GM19193 (cell line): ENCODE results near the gene STAT1.

Experiments used
- POLR2A ChIP-seq: IDR thresholded peaks from 4 replicates; pipeline ENCODE4 v1.6.1; 2011; ENCODE audit not compliant: insufficient read depth, insufficient read length; ENCODE audit errors: extremely low read depth

The STAT1 gene

GRCh38 chr2:190970873-190971506 lies 43.0 kb downstream of the STAT1 start:
- peak; percentile 47 for TF ChIP-seq POLR2A

DNA sequence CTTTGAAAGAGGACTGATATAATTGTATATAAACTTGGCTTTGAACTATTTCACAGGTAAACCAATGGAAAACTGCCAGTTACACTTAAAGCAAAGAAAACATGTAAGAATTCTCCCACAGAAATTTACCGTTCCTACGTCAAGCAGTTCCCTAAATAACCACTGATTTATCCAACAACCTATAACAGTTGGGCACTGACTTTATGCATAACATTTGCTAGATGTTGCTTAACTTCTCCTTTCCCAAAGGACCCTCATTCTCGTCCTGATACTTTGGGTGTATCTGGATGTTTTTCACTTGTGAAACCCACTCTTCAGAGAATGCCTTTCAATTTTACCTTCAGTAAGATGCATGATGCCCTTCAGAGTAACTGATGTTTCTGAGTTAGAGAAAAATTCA lies 43.8 kb downstream of the STAT1 start:
- no peak for TF ChIP-seq POLR2A

GRCh38 chr2:190968522-190968921 lies 45.4 kb downstream of the STAT1 start:
- no peak for TF ChIP-seq POLR2A

DNA sequence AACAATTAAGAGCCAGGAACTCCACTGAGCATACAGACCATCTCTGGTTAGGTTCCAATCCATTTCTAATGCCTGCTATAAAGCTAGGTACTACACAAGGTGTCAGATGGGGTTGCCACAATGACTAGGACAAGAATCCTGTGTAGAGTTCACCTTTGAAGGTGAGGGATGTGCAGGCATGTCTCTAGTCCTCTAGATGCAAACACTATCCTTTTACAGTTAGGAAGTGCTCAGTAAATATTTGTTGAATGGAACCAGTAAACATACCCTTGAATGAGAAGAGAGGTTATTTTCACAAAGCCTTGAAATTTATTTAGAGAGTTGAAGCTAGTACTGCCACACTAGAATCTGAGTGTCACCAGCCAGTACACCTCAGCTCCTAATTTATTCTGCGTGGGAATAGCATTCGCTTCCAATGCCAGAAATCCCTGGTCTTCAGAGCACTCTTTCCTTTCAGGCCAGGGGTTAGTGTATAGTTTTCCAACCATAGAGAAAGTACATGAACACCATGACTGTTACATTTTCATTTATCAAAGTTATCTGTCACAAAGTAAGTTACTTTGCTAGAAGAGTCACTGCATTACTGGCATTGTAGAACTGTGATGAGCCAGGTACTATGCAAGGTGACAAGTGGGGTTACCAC lies 48.3 kb downstream of the STAT1 start:
- no peak for TF ChIP-seq POLR2A

GRCh38 chr2:190964170-190964795 lies 49.7 kb downstream of the STAT1 start:
- TF ChIP-seq POLR2A, result peak; percentile 73

- no peak for TF ChIP-seq POLR2A
Observed at GRCh38 chr2:190963088-190963487, 50.9 kb downstream of the STAT1 start.

DNA sequence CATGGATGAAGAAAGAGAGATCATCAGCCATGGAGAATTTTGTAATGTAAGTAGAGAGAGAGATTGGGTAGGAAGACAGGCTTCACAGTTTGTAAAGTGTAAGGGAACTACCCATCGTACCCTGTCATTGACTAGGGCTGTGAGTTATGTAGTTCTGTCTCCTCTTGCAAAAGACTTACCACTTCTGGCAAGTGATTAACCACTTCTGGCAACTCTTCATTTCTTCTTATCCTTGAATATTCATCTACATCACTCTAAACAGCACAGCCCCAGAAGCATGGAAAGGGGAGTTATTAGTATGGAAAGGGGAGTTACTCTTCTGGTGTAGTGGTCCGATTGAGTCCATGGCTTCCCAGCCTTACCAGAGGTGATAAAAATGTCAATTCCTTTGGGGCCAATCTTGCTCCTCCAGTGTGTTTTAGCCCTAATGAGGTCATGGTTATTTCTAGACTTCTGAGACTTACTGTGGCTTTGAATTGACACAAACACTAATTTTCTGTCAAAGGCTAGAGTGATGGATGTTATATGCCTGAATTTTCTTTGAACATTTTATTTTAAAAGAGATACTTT lies 52.0 kb downstream of the STAT1 start:
- TF ChIP-seq POLR2A, result peak; percentile 60

DNA sequence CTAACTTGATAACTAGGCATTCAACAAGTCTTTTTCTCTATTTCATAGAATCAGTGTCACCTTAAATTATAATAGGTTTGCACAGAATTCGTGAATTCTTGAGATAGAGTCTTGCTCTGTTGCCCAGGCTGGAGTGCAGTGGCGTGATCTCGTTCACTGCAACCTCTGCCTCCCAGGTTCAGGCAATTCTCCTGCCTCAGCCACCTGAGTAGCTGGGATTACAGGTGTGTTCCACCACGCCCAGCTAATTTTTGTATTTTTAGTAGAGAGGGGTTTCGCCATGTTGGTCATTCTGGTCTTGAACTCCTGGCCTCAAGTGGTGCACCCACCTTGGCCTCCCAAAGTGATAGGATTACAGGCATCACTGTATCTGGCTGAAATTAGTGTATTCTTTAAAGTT lies 52.9 kb downstream of the STAT1 start:
- TF ChIP-seq POLR2A, result peak; percentile 36

GRCh38 chr2:190959911-190960788 lies 53.8 kb downstream of the STAT1 start:
- peak; percentile 57 for TF ChIP-seq POLR2A

DNA sequence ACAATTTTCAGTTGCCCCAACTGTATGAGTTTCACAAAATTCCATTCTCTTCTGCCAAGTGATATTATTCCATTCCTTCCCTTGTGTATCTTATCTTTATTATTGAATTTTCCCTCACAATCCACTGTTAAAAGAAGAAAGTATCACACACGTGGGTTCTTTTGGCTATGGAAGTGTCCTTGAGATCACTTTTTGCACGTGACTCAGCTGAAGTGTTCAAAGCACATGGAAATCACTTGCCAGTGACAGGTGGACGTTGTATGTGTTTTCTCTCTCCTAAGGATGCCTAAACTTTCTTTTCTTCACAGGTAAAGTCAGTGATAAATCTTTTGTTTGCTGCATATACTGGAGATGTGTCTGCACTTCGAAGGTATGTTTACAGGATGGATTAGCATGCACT lies 60.7 kb downstream of the STAT1 start:
- no peak for TF ChIP-seq POLR2A

- no peak for TF ChIP-seq POLR2A
Observed at GRCh38 chr2:190950566-190950991, 63.4 kb downstream of the STAT1 start.

- no peak for TF ChIP-seq POLR2A
Observed at GRCh38 chr2:190948671-190949070, 65.3 kb downstream of the STAT1 start.

DNA sequence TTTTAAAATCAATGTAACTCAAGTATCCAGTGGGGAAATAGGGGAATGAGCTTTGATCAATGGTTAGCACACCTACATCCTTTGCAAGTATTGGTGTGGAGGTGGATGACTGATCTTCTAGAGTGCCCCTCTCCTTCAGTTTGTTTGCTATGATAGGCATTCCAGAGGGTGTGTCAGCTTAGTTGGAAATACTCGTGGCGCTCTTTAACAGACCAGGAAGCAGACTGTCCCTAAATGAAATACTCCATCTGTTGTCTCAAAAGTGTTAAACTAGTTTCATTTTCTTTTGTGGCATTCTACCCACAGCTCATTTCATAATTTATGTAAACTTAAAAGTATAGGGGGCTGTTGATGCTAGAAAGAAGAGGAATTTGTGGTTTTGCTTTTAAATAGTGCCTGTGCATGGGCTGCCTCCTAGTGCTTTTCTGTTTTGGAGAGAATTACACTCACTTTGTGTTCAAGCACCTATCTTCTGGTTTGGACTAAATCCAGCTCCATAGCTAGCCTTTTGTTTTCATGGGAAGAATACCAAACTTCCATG lies 66.2 kb downstream of the STAT1 start:
- no peak for TF ChIP-seq POLR2A

DNA sequence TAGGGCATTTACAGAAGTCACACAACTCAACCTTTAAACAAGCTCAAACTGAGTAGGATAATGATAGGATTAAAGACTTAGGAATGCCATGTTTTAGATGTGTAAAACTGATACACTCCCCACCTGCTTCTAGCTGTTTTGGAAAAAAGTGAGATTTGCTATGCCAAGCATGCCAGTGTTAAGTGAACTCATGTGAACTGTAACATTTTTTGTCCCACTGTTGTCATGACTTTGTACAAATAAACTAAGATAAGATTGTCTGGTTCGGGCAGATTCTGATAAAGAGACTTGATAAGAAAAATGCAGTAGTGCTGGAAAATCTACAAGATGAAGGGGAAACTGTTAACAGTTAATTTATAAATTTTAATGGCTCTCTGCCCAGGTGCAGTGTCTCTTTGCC lies 66.8 kb downstream of the STAT1 start:
- TF ChIP-seq POLR2A, result no peak

DNA sequence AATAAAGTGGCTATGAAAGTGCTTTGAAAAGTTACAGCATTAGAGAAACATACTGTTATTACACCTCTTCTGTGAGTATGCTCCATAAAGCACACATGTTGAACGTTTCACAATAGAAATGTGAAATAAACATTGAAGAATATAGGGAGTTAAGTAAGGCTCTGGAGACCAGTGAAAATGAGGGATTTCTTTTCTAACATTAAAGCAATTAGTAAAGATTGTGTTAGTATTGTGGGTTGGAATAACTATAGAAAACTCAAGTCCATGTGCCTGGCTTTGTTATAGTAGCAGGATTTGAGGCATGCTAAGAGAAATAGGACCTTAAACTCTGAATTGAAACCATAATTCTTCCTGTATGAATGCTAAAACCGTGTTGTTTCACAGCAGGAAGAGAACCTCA lies 70.3 kb downstream of the STAT1 start:
- TF ChIP-seq POLR2A, result no peak

DNA sequence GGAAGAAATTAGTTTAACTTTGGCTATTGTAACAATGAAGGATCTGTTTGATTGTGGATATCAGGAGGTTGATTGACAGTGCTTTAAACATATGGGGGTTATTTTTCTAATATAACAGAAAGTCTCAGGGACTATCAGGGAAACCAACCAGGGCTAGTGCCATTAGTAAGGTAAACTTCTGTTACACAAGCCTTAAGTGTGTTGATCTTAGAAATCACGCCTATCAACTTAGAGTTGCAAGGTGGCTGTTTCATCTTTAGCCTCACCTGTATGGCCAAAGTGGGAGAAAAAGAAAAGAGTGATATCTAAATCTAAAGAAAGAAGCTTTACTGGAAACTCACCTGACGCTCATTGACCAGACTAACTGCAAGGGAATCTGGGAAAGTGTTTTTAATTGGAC lies 71.3 kb downstream of the STAT1 start:
- no peak for TF ChIP-seq POLR2A

- no peak for TF ChIP-seq POLR2A
Observed at GRCh38 chr2:190941571-190941970, 72.4 kb downstream of the STAT1 start.
